Activated CD8-positive, alpha-beta T cell treated with anti-CD3 and anti-CD28 coated beads, Interleukin-2, amount 10 ng/mL, durations not matched to agents 7 days and 5 days (primary cell): ENCODE results near the gene WNT2B. TPM values are rescaled to one million over a fixed set of nuclear protein-coding genes. Genes with fewer than 3 reads are reported as not detected.

Source experiments
- ATAC-seq: fragments of 150-1000 bp; cut with Tn5 transposase; one replicate; pipeline ENCODE4 v1.10.0; 2021; ENCODE audit warnings: moderate library complexity
- CTCF ChIA-PET: fragments of 350-600 bp; sonication (Branson Sonifier 250); formaldehyde crosslinking; loops from one replicate; lab custom pipeline; 2021; ENCODE audit warnings: antibody characterized with exemption; lab: Charles Lee
- POLR2A ChIA-PET: fragments of 350-600 bp; sonication (Branson Sonifier 250); formaldehyde crosslinking; loops from one replicate; lab custom pipeline; 2021; ENCODE audit warnings: antibody characterized with exemption; lab: Charles Lee
- DNase-seq: peaks from one replicate; pipeline ENCODE4 v3.0.0-alpha.2; 2020
- H3K27ac Mint-ChIP-seq: one replicate; pipeline ENCODE4 v1.8.0; 2021; ENCODE audit warnings: mild to moderate bottlenecking, mixed read lengths
- H3K27me3 Mint-ChIP-seq: one replicate; pipeline ENCODE4 v1.8.0; 2021; ENCODE audit warnings: low read depth, mixed read lengths
- H3K36me3 Mint-ChIP-seq: one replicate; pipeline ENCODE4 v1.8.0; 2021; ENCODE audit warnings: low read depth, mixed read lengths
- H3K4me1 Mint-ChIP-seq: one replicate; pipeline ENCODE4 v1.8.0; 2021; ENCODE audit warnings: low read depth, mixed read lengths
- H3K4me3 Mint-ChIP-seq: one replicate; pipeline ENCODE4 v1.8.0; 2021; ENCODE audit warnings: mild to moderate bottlenecking, mixed read lengths
- H3K9me3 Mint-ChIP-seq: one replicate; pipeline ENCODE4 v1.8.0; 2022; ENCODE audit warnings: mixed read lengths; ENCODE audit not compliant: insufficient read depth
- total RNA-seq, 2 experiments: library from RNA; stranded (reverse); gene quantifications; one replicate each; pipeline ENCODE4 v1.2.3, GENCODE V29; 2021

The WNT2B gene
- total RNA-seq, 2 experiments from 2014 or later: not detected

DNA sequence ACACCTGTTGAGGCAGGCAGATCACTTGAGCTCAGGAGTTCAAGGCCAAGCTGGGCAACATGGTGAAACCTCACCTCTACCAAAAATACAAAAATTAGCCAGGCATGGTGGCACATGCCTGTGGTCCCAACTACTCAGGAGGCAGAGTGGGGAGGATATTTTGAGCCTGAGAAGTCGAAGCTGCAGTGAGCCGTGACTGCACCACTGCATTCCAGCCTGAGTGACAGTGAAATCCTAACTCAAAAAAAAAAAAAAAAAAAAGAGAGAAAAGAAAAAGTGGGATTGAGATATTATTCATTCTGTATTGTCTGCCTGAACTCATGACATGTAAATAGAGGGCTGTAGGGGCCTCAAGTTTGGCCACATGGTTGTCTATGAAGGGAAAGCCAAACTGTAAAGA lies 37.3 kb downstream of the WNT2B start:
- DNase-seq (no peak), ATAC-seq (no peak)
- no peak overlapping the region for H3K27ac Mint-ChIP-seq
- CTCF ChIA-PET: no interaction called here
- no peaks in the 10 kb centered on the region for H3K9me3 Mint-ChIP-seq
- H3K36me3 Mint-ChIP-seq: peaks cover 2% of the 10 kb centered on the region
- H3K4me1 Mint-ChIP-seq: no peaks in the 10 kb centered on the region
- H3K27me3 Mint-ChIP-seq: no peaks in the 10 kb centered on the region
- POLR2A ChIA-PET: no interaction called here
- no peak overlapping the region for H3K4me3 Mint-ChIP-seq

DNA sequence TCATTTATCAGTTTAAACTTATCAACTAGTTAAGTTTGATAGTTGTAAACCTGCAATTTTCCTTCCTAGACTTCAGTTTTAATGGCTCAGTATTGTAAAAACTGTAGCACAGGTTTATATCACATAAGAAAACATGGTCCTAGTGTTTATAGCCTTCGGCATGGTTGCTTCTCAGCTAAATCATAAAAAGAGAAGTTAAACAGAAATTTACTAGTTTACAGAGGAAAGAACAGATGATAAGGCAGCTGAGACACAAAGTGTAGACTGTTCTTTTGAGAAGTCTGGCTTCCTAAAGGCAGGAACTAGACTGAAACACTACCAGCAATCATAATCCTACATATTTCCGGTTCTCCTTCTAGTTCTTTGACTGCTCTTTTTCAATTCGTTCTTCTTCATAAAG lies 39.8 kb downstream of the WNT2B start:
- POLR2A ChIA-PET: no interaction called here
- Mint-ChIP-seq H3K27me3 (no peaks in the 10 kb centered on the region), H3K4me1 (no peaks in the 10 kb centered on the region), H3K36me3 (peaks cover 2% of the 10 kb centered on the region), H3K27ac (no peak overlapping the region), H3K4me3 (no peak overlapping the region), H3K9me3 (no peaks in the 10 kb centered on the region)
- CTCF ChIA-PET: no interaction called here
- ATAC-seq: no peak
- no peak for DNase-seq

GRCh38 chr1:112549590-112549989 lies 40.8 kb downstream of the WNT2B start:
- CTCF ChIA-PET: no interaction called here
- H3K27me3 Mint-ChIP-seq: no peaks in the 10 kb centered on the region
- no peak overlapping the region for H3K27ac Mint-ChIP-seq
- POLR2A ChIA-PET: no interaction called here
- H3K36me3 Mint-ChIP-seq: peaks cover 2% of the 10 kb centered on the region
- no peak for ATAC-seq
- no peak overlapping the region for H3K4me3 Mint-ChIP-seq
- DNase-seq: no peak
- H3K9me3 Mint-ChIP-seq: no peaks in the 10 kb centered on the region
- no peaks in the 10 kb centered on the region for H3K4me1 Mint-ChIP-seq

DNA sequence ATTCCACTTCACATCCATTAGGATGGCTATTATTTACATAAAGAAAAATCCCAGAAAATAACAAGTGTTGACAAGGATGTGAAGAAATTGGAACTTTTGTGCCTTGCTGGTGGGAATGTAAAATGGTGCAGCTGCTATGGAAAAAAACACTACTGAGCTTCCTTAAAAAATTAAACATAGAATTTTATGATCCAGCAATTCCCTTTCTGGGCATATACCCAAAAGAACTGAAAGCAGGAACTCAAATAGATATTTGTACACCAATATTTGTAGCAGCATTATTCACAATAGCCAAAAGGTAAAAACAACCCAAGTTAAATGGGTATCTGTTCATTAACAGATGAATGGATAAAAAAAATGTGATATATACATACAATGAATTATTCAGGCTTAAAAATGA lies 45.6 kb downstream of the WNT2B start:
- H3K27ac Mint-ChIP-seq: no peak overlapping the region
- H3K4me1 Mint-ChIP-seq: no peaks in the 10 kb centered on the region
- H3K27me3 Mint-ChIP-seq: no peaks in the 10 kb centered on the region
- DNase-seq (no peak), ATAC-seq (no peak)
- ChIA-PET POLR2A (no interaction called here), CTCF (no interaction called here)
- no peaks in the 10 kb centered on the region for H3K36me3 Mint-ChIP-seq
- H3K9me3 Mint-ChIP-seq: no peaks in the 10 kb centered on the region
- H3K4me3 Mint-ChIP-seq: no peak overlapping the region

DNA sequence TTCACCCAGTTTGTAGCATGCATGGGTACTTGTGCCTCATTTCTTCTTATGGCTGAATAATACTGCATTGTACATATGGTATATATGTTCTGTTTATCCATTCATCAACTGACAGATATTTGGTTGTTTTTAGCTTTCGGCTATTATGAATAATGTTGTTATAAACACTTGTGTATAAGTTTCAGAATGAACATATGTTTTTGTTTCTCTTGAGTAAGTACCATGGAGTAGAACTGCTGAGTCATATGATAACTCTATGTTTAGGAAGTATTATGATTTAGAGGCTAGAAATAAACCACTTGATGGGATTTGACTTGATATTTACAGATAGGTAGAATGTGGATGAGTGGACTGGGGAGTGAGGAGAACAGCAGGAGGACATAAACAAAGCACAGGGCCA lies 48.6 kb downstream of the WNT2B start:
- Mint-ChIP-seq H3K4me3 (no peak overlapping the region), H3K36me3 (no peaks in the 10 kb centered on the region), H3K27ac (no peak overlapping the region), H3K9me3 (no peaks in the 10 kb centered on the region), H3K4me1 (no peaks in the 10 kb centered on the region), H3K27me3 (no peaks in the 10 kb centered on the region)
- CTCF ChIA-PET: no interaction called here
- DNase-seq (no peak), ATAC-seq (no peak)
- POLR2A ChIA-PET: no interaction called here

DNA sequence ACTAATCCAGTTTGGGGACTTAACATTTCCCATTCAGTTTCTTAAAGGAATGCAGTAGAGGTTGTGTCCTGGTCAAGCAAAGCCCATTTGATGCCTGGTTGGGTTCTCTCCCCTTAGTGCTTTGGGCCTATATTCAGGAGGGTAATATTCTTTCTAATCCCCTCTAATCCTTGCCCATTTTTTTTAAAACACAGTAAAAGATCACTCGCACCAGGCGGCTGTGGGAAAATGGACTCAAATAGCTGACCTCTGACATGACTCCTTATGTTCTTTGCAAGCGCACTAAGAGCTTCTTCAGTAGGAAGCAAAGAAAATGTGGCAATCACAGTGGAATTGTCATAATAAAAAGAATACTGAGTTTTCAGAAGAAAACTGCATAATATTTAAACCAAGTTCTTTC lies 49.9 kb downstream of the WNT2B start:
- CTCF ChIA-PET: no interaction called here
- Mint-ChIP-seq H3K4me3 (no peak overlapping the region), H3K36me3 (no peaks in the 10 kb centered on the region), H3K27ac (no peak overlapping the region), H3K27me3 (no peaks in the 10 kb centered on the region), H3K4me1 (no peaks in the 10 kb centered on the region), H3K9me3 (no peaks in the 10 kb centered on the region)
- no peak for DNase-seq
- ATAC-seq: no peak
- POLR2A ChIA-PET: no interaction called here

DNA sequence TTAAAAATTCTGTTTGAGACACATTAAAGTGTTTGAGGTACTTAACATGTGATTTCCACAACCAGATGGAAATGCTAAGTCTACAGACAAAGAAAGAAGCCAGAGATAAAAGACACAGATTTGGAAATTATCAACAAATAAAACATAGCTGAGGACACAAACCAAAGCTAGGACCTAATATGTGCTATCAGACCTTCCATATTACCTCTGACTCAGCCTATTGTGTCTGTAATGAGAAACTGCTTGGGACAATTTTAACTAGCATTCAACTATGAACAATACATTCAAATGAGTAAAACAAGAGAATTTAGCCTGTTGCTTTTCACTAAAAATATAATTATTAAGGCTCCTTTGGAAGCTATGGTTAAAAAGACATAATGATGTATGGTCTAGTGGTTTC lies 54.6 kb downstream of the WNT2B start:
- DNase-seq (no peak), ATAC-seq (no peak)
- Mint-ChIP-seq H3K27ac (no peak overlapping the region), H3K36me3 (no peaks in the 10 kb centered on the region), H3K27me3 (no peaks in the 10 kb centered on the region), H3K4me3 (no peak overlapping the region), H3K9me3 (no peaks in the 10 kb centered on the region), H3K4me1 (no peaks in the 10 kb centered on the region)
- POLR2A ChIA-PET: no interaction called here
- CTCF ChIA-PET: no interaction called here

DNA sequence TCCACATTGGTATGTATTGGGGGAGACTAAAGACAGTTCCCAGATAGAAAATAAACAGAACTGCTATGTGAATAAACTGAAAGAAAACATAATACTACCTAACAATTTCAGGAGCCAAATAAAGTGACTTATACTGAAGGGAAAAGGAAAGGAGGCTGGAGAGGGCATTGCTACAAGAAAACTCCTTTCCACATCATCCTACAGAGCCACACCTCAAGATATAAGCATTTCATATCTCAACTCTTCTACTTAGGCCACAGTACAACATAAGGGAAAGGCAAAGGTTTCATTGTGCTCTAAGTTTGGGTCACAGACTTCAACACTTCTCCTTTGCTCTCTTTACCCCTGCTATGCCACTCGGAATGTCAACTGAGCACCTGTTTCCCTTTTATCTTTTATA lies 55.3 kb downstream of the WNT2B start:
- POLR2A ChIA-PET: no interaction called here
- ATAC-seq: no peak
- CTCF ChIA-PET: no interaction called here
- H3K27me3 Mint-ChIP-seq: no peaks in the 10 kb centered on the region
- H3K9me3 Mint-ChIP-seq: no peaks in the 10 kb centered on the region
- H3K4me1 Mint-ChIP-seq: no peaks in the 10 kb centered on the region
- no peak overlapping the region for H3K4me3 Mint-ChIP-seq
- no peaks in the 10 kb centered on the region for H3K36me3 Mint-ChIP-seq
- no peak for DNase-seq
- H3K27ac Mint-ChIP-seq: no peak overlapping the region

- Mint-ChIP-seq H3K4me3 (no peak overlapping the region), H3K9me3 (no peaks in the 10 kb centered on the region), H3K27ac (no peak overlapping the region), H3K27me3 (no peaks in the 10 kb centered on the region), H3K4me1 (no peaks in the 10 kb centered on the region), H3K36me3 (no peaks in the 10 kb centered on the region)
- DNase-seq: no peak
- CTCF ChIA-PET: no interaction called here
- POLR2A ChIA-PET: no interaction called here
- no peak for ATAC-seq
Observed at GRCh38 chr1:112565800-112566199, 57.0 kb downstream of the WNT2B start.

DNA sequence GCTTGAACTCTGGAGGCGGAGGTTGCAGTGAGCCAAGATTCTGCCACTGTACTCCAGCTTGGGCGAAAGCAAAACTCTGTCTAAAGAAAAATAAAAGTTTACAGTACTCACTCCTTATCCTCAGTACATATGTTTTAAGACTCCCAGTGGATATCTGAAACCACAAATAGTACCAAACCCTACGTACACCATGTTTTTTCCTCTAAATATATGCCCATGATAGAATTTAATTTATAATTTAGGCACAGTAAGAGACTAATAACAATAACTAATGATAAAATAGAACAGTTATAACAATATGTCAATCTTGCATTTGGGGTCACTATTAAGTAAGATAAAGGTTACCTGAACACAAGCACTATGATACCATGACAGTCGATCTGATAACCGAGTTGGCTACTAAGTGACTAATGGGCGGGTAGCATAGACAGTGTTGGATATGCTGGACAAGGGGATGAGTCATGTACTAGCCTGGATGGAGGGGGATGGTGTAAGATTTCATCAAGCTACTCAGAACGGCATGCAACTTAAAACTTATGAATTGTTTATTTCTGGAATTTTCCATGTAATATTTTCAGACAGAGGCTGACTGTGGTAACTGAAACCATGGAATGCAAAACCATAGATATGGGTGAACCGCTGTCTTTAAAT lies 66.5 kb downstream of the WNT2B start:
- peaks cover 10% of the 10 kb centered on the region for H3K36me3 Mint-ChIP-seq
- ChIA-PET CTCF (no interaction called here), POLR2A (no interaction called here)
- no peak for ATAC-seq
- no peaks in the 10 kb centered on the region for H3K27me3 Mint-ChIP-seq
- no peaks in the 10 kb centered on the region for H3K4me1 Mint-ChIP-seq
- no peaks in the 10 kb centered on the region for H3K9me3 Mint-ChIP-seq
- no peak overlapping the region for H3K4me3 Mint-ChIP-seq
- H3K27ac Mint-ChIP-seq: no peak overlapping the region
- DNase-seq: no peak

- ChIA-PET CTCF (no interaction called here), POLR2A (interaction anchor here (0.6 kb wide), 1 partner anchor 65 kb away, joined by 3 read pairs; no protein-coding TSS in a partner anchor)
- H3K27ac Mint-ChIP-seq: no peak overlapping the region
- no peaks in the 10 kb centered on the region for H3K4me1 Mint-ChIP-seq
- H3K27me3 Mint-ChIP-seq: no peaks in the 10 kb centered on the region
- H3K9me3 Mint-ChIP-seq: no peaks in the 10 kb centered on the region
- H3K4me3 Mint-ChIP-seq: no peak overlapping the region
- ATAC-seq (no peak), DNase-seq (no peak)
- peaks cover 10% of the 10 kb centered on the region for H3K36me3 Mint-ChIP-seq
Observed at GRCh38 chr1:112576240-112576639, 67.5 kb downstream of the WNT2B start.
